H1 (cell line): Measurements from ENCODE around the gene CUL4B. TPM values are rescaled to one million over a fixed set of nuclear protein-coding genes. Genes with fewer than 3 reads are reported as not detected.
A peak's percentile ranks its signal among the peaks of the same experiment; 100 is the strongest.
"Not testable (repeated sequence)": the region's sequence is repeated elsewhere in the genome, so short reads cannot be mapped to it uniquely, and the experiment has no call there.

Source experiments
- CTCF ChIA-PET: fragments of 300-600 bp; sonication (Branson Sonifier 250); formaldehyde crosslinking; loops from one replicate; lab custom pipeline; 2021; ENCODE audit not compliant: partially characterized antibody; lab: Charles Lee
- POLR2A ChIA-PET: fragments of 300-600 bp; sonication (Branson Sonifier 250); formaldehyde crosslinking; loops from one replicate; lab custom pipeline; 2021; ENCODE audit warnings: inconsistent platforms; ENCODE audit not compliant: partially characterized antibody; lab: Charles Lee
- DNase-seq, 2 experiments: peaks; one replicate each; pipeline versions ENCODE4 v3.0.0 to v3.0.0-alpha.2; 2010 to 2022; ENCODE audit warnings: low spot score in 2 of 2, low read depth in 1 of 2, mixed read lengths in 1 of 2
- FAIRE-seq: peaks from 2 replicates; lab custom pipeline; 2011; peaks lifted over from hg19 to GRCh38; lab: Jason Lieb, UNC
- H2AFZ ChIP-seq: 2 replicates; pipeline ENCODE4 v1.8.1; 2012; ENCODE audit warnings: low read length, inconsistent platforms
- H2AK5ac ChIP-seq: 2 replicates; pipeline ENCODE4 v1.6.1; 2013; ENCODE audit warnings: low read depth, low read length
- H2BK120ac ChIP-seq: replicated peaks from 2 replicates; pipeline ENCODE3; 2013; ENCODE audit warnings: low read depth, low read length, inconsistent platforms
- H2BK12ac ChIP-seq: 2 replicates; pipeline ENCODE4 v1.6.1; 2013; ENCODE audit warnings: low read depth, low read length
- H2BK15ac ChIP-seq: 2 replicates; pipeline ENCODE4 v1.6.1; 2013; ENCODE audit warnings: low read length
- H2BK20ac ChIP-seq: 2 replicates; pipeline ENCODE4 v1.6.1; 2013; ENCODE audit warnings: low read length
- H2BK5ac ChIP-seq: 2 replicates; pipeline ENCODE4 v1.6.1; 2013; ENCODE audit warnings: low read depth, low read length
- H3K14ac ChIP-seq: 2 replicates; pipeline ENCODE4 v1.6.1; 2013; ENCODE audit warnings: inconsistent platforms; ENCODE audit not compliant: insufficient read length
- H3K18ac ChIP-seq: 2 replicates; pipeline ENCODE4 v1.6.1; 2013; ENCODE audit warnings: low read length; ENCODE audit errors: extremely low read depth
- H3K23ac ChIP-seq: 2 replicates; pipeline ENCODE4 v1.6.1; 2013; ENCODE audit warnings: inconsistent platforms; ENCODE audit not compliant: insufficient read length
- H3K23me2 ChIP-seq: 2 replicates; pipeline ENCODE4 v1.6.1; 2013; ENCODE audit warnings: low read depth, low read length
- H3K27ac ChIP-seq: 2 replicates; pipeline ENCODE4 v1.6.1; 2011; ENCODE audit warnings: low read depth, low read length, inconsistent platforms
- H3K27me3 ChIP-seq, 4 experiments: replicated peaks in 1 of 4; 1 replicate in 1 of 4; 2 replicates in 3 of 4; pipeline versions ENCODE4 v1.6.1 to v1.8.1; 2011 to 2013; ENCODE audit warnings: low read length in 3 of 4, mild to moderate bottlenecking in 3 of 4, inconsistent platforms in 2 of 4, mixed read lengths in 2 of 4, moderate library complexity in 1 of 4; ENCODE audit not compliant: control insufficient read depth in 3 of 4, insufficient read depth in 3 of 4; ENCODE audit errors: extremely low read depth in 1 of 4
- H3K36me3 ChIP-seq, 4 experiments: 2 replicates each; pipeline versions ENCODE4 v1.6.1 to v1.8.1; 2011 to 2013; ENCODE audit warnings: mild to moderate bottlenecking in 4 of 4, low read length in 3 of 4, moderate library complexity in 2 of 4, control low read depth in 1 of 4, inconsistent platforms in 1 of 4; ENCODE audit not compliant: insufficient read depth in 4 of 4, control insufficient read depth in 2 of 4
- H3K4ac ChIP-seq: replicated peaks from 2 replicates; pipeline ENCODE3; 2013; ENCODE audit warnings: low read length, low read depth, mixed read lengths, inconsistent platforms; ENCODE audit not compliant: insufficient read length
- H3K4me1 ChIP-seq, 4 experiments: replicated peaks in 1 of 4; 1 replicate in 1 of 4; 2 replicates in 3 of 4; pipeline versions ENCODE4 v1.6.1 to v1.8.1; 2011 to 2013; ENCODE audit warnings: low read length in 3 of 4, inconsistent platforms in 2 of 4, mixed read lengths in 1 of 4; ENCODE audit not compliant: insufficient read depth in 4 of 4, control insufficient read depth in 3 of 4
- H3K4me2 ChIP-seq, 2 experiments: 2 replicates each; pipeline versions ENCODE4 v1.6.1 to v1.8.1; 2011 to 2013; ENCODE audit warnings: low read depth in 2 of 2, low read length in 2 of 2, control low read depth in 1 of 2, inconsistent platforms in 1 of 2, mild to moderate bottlenecking in 1 of 2; ENCODE audit not compliant: insufficient read depth in 1 of 2
- H3K4me3 ChIP-seq, 4 experiments: fragments of 200-600, 300-600 bp in 1 of 4; sonication (generic), shearing (Covaris generic), sonication (Bioruptor Twin) in 1 of 4; 2 replicates each; pipeline versions ENCODE4 v1.5.1 to v1.8.1; 2011 to 2016; ENCODE audit warnings: low read length in 4 of 4, low read depth in 3 of 4, control low read depth in 2 of 4, inconsistent platforms in 2 of 4, mild to moderate bottlenecking in 2 of 4, mixed read lengths in 1 of 4, moderate library complexity in 1 of 4; ENCODE audit not compliant: insufficient read depth in 2 of 4; ENCODE audit errors: extremely low read depth in 1 of 4
- H3K56ac ChIP-seq: replicated peaks from 2 replicates; pipeline ENCODE3; 2013; ENCODE audit warnings: low read depth, mild to moderate bottlenecking, mixed read lengths, low read length, inconsistent platforms; ENCODE audit not compliant: insufficient read length
- H3K79me1 ChIP-seq: 2 replicates; pipeline ENCODE4 v1.6.1; 2013; ENCODE audit warnings: low read depth, low read length, control low read depth
- H3K79me2 ChIP-seq, 2 experiments: 2 replicates each; pipeline versions ENCODE4 v1.6.1 to v1.8.1; 2012 to 2013; ENCODE audit warnings: low read length in 2 of 2, mild to moderate bottlenecking in 2 of 2, inconsistent platforms in 1 of 2; ENCODE audit not compliant: insufficient read depth in 2 of 2, control insufficient read depth in 1 of 2
- H3K9ac ChIP-seq, 4 experiments: replicated peaks in 1 of 4; 1 replicate in 1 of 4; 2 replicates in 3 of 4; pipeline versions ENCODE4 v1.6.1 to v1.8.1; 2011 to 2013; ENCODE audit warnings: low read depth in 3 of 4, low read length in 3 of 4, control low read depth in 2 of 4, mild to moderate bottlenecking in 2 of 4, moderate library complexity in 2 of 4, inconsistent platforms in 1 of 4; ENCODE audit errors: extremely low read depth in 1 of 4
- H3K9me3 ChIP-seq, 2 experiments: 2 replicates each; pipeline versions ENCODE4 v1.6.1 to v1.8.1; 2012 to 2013; ENCODE audit warnings: mild to moderate bottlenecking in 2 of 2, moderate library complexity in 2 of 2, control low read depth in 1 of 2, inconsistent platforms in 1 of 2, low read depth in 1 of 2, low read length in 1 of 2, mixed read lengths in 1 of 2; ENCODE audit not compliant: insufficient read depth in 2 of 2
- H4K20me1 ChIP-seq, 2 experiments: replicated peaks in 1 of 2; 2 replicates each; pipeline versions ENCODE3 to v1.8.1; 2011 to 2013; ENCODE audit warnings: inconsistent platforms in 2 of 2, low read length in 2 of 2, mild to moderate bottlenecking in 1 of 2; ENCODE audit not compliant: insufficient read depth in 2 of 2, control insufficient read depth in 1 of 2
- H4K5ac ChIP-seq: 2 replicates; pipeline ENCODE4 v1.6.1; 2013; ENCODE audit warnings: low read length, low read depth, mixed read lengths, inconsistent platforms; ENCODE audit not compliant: insufficient read length
- H4K8ac ChIP-seq: 2 replicates; pipeline ENCODE4 v1.8.0; 2013; ENCODE audit warnings: mild to moderate bottlenecking, moderate library complexity, low read length, inconsistent platforms; ENCODE audit not compliant: insufficient read depth; ENCODE audit errors: extremely low read depth
- H4K91ac ChIP-seq: replicated peaks from 2 replicates; pipeline ENCODE3; 2013; ENCODE audit warnings: low read length, mixed read lengths, inconsistent platforms; ENCODE audit not compliant: insufficient read length
- CEBPB ChIP-seq: IDR thresholded peaks from 2 replicates; pipeline ENCODE4 v1.6.1; 2012; ENCODE audit warnings: low read depth, low read length
- RAD21 ChIP-seq, 2 experiments: IDR thresholded peaks in 1 of 2; conservative IDR thresholded peaks in 1 of 2; 2 replicates each; pipeline ENCODE4 v1.6.1; 2011; ENCODE audit warnings: low read depth in 2 of 2, low read length in 2 of 2, improper control_type of control experiment in 1 of 2, inconsistent platforms in 1 of 2, mild to moderate bottlenecking in 1 of 2, moderate library complexity in 1 of 2
- WGBS, 2 experiments: shearing (Covaris generic) in 1 of 2; methylation state at CpG; one replicate each; pipeline versions ENCODE4 v1.1.6 to v1.1.7; 2013 to 2015; ENCODE audit warnings: low lambda C conversion rate in 2 of 2, mixed read lengths in 2 of 2, inconsistent platforms in 1 of 2, low coverage in 1 of 2, missing lambda C conversion rate in 1 of 2; ENCODE audit not compliant: insufficient replicate concordance in 2 of 2, insufficient coverage in 1 of 2, insufficient read length in 1 of 2; ENCODE audit errors: extremely low coverage in 1 of 2, missing lambda C conversion rate in 1 of 2; 5-methylcytosine and 5-hydroxymethylcytosine counted together
- polyA plus RNA-seq, 7 experiments: library from polyadenylated mRNA; depleted of rRNA in 3 of 7; stranded (reverse) in 5 of 7; unstranded in 2 of 7; fragments of >200 nt in 5 of 7; fragments of 200-250 nt in 2 of 7; gene quantifications; 1 replicate in 5 of 7; 2 replicates in 1 of 7; 4 replicates in 1 of 7; pipeline versions ENCODE4 v1.2.1 to v1.2.3, GENCODE V29; 2011 to 2013; ENCODE audit warnings: missing spikeins in 2 of 7, mixed read lengths in 2 of 7
- small RNA-seq: library from polyadenylated mRNA; stranded (forward); fragments of <200 nt; extraction: miRNeasy Mini kit (QIAGEN cat#:217004); gene quantifications from one replicate; pipeline ENCODE3, GENCODE V24; 2013; ENCODE audit not compliant: insufficient read depth
- total RNA-seq: library from RNA; stranded (reverse); fragmentation: NEBNext Ultra II Directional; extraction: Animal tissue kit (Norgen Biotek cat#: 25700); gene quantifications from 2 replicates; pipeline ENCODE4 v1.2.1, GENCODE V29; 2021

The CUL4B gene
- total and polyA plus RNA-seq, 2 of the 8 experiments (the other 6 are each of a cell fraction or from before 2014, with no cell fraction given) = 11.7 to 44.0 TPM

DNA sequence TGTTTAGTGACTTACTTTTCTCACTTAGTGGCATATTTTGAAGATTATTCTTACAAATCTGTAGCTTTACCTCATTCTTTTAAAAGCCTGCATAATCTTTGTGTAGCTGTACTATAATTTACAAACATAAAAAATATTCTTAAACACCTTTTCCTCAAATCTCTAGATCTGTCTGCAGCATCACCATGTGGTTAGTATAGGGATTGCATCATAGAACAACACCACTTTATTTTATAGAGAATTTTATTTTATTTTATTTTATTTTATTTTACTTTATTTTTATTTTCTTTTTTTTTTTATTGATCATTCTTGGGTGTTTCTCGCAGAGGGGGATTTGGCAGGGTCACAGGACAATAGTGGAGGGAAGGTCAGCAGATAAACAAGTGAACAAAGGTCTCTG, 85.3 kb downstream of the CUL4B start:
- H3K23me2 ChIP-seq, H3K27me3 ChIP-seq, H2BK5ac ChIP-seq, FAIRE-seq, H3K9ac ChIP-seq: not testable (repeated sequence)
- TF ChIP-seq RAD21 (IDR thresholded peaks at IDR 0.05 in 1 of 2, conservative IDR thresholded peaks at IDR 0.05 in 1 of 2; ENCODE audit: low read depth in 2 of 2, low read length in 2 of 2) (peak in 1 of 2 experiments; percentile 33; a peak in 3 of 4 replicates), CEBPB (peak; percentile 56; the same call in 1 of the 2 replicates)
- TF ChIP-seq, all 59 proteins: peak for 2; not testable (repeated sequence) for 57
- H2BK20ac ChIP-seq, H2BK15ac ChIP-seq, H3K23ac ChIP-seq, H4K91ac ChIP-seq, H2AK5ac ChIP-seq, H3K4me1 ChIP-seq, H3K27ac ChIP-seq, POLR2A ChIA-PET, H3K9me3 ChIP-seq, H3K36me3 ChIP-seq, H2BK120ac ChIP-seq, H2BK12ac ChIP-seq, H3K56ac ChIP-seq, H4K20me1 ChIP-seq, H3K79me1 ChIP-seq, H3K4me3 ChIP-seq, H4K8ac ChIP-seq, H3K4ac ChIP-seq, DNase-seq, H4K5ac ChIP-seq, H3K14ac ChIP-seq, H3K18ac ChIP-seq, H3K4me2 ChIP-seq, H3K79me2 ChIP-seq, H2AFZ ChIP-seq: not testable (repeated sequence)
- no CpG with 5 or more reads among the region's 1 CpG for WGBS, 2 experiments
- CTCF ChIA-PET = interaction anchor here (0.6 to 1.6 kb wide), 9 partner anchors 9 to 559 kb away, joined by 3 to 8 read pairs (median 3); no protein-coding TSS in a partner anchor

Small RNA genes lying within 50 kb of the gene (small RNA-seq; reads per million reads assigned to genes)
- gene RNU7-37P = not detected

Other genes with a start within 250 kb of the CUL4B start
- 0.23 and 0.73 TPM in 2 replicates for gene TMEM255A, start 249.5 kb downstream of the CUL4B start, total RNA-seq
- gene TMEM255A, start 249.5 kb downstream of the CUL4B start, polyA plus RNA-seq (2011; rRNA removed) = 1.1 and 2.3 TPM in 2 replicates
- gene ATP1B4, start 198.9 kb downstream of the CUL4B start, total RNA-seq = not detected in 2 replicates
- not detected in 2 replicates for gene ATP1B4, start 198.9 kb downstream of the CUL4B start, polyA plus RNA-seq (2011; rRNA removed)
- 29.9 and 31.4 TPM in 2 replicates for gene LAMP2, start 91.7 kb downstream of the CUL4B start, total RNA-seq
- gene LAMP2, start 91.7 kb downstream of the CUL4B start, polyA plus RNA-seq (2011; rRNA removed) = 14.3 and 21.2 TPM in 2 replicates
- gene MCTS1, start 43.1 kb upstream of the CUL4B start, total RNA-seq = 31.6 and 33.0 TPM in 2 replicates
- 9.6 and 19.2 TPM in 2 replicates for gene MCTS1, start 43.1 kb upstream of the CUL4B start, polyA plus RNA-seq (2011; rRNA removed)
- gene C1GALT1C1, start 69.1 kb upstream of the CUL4B start, total RNA-seq = 13.4 and 13.9 TPM in 2 replicates
- 6.6 and 12.5 TPM in 2 replicates for gene C1GALT1C1, start 69.1 kb upstream of the CUL4B start, polyA plus RNA-seq (2011; rRNA removed)